GM23338 (cell line): ENCODE data around the gene DOK7. TPM values are rescaled to one million over a fixed set of nuclear protein-coding genes. Genes with fewer than 3 reads are reported as not detected.

Experiments
- ATAC-seq: fragments of 200-7000 bp; cut with Tn5 transposase; 3 replicates; pipeline ENCODE4 v1.9.1; 2020
- DNase-seq: peaks from one replicate; pipeline ENCODE4 v3.0.0-alpha.2; 2015; ENCODE audit warnings: low spot score
- H2AFZ ChIP-seq: fragments of 200-600 bp; sonication (generic); 2 replicates; pipeline ENCODE4 v1.8.0; 2016; ENCODE audit warnings: antibody characterized with exemption, mild to moderate bottlenecking, moderate library complexity
- H3F3A ChIP-seq: fragments of 200-600 bp; sonication (generic); replicated peaks from 2 replicates; pipeline ENCODE4 v1.8.0; 2017; ENCODE audit warnings: antibody characterized with exemption, mixed run types, low read depth
- H3K27ac ChIP-seq: fragments of 200-600 bp; sonication (generic); 2 replicates; pipeline ENCODE4 v1.6.1; 2016; ENCODE audit warnings: low read depth
- H3K27me3 ChIP-seq: fragments of 200-600 bp; sonication (generic); 2 replicates; pipeline ENCODE4 v1.8.0; 2016; ENCODE audit warnings: mild to moderate bottlenecking, mixed run types, moderate library complexity; ENCODE audit not compliant: insufficient read depth
- H3K36me3 ChIP-seq: fragments of 200-600 bp; sonication (generic); 2 replicates; pipeline ENCODE4 v1.8.0; 2016; ENCODE audit warnings: mild to moderate bottlenecking; ENCODE audit not compliant: insufficient read depth
- H3K4me1 ChIP-seq: fragments of 200-600 bp; sonication (generic); 2 replicates; pipeline ENCODE4 v1.8.0; 2016; ENCODE audit warnings: mild to moderate bottlenecking, moderate library complexity; ENCODE audit not compliant: insufficient read depth
- H3K4me2 ChIP-seq: fragments of 200-600 bp; sonication (generic); 2 replicates; pipeline ENCODE4 v1.7.1; 2017; ENCODE audit warnings: mixed run types
- H3K4me3 ChIP-seq: fragments of 200-600 bp; sonication (generic); 2 replicates; pipeline ENCODE4 v1.6.1; 2016; ENCODE audit warnings: mixed run types
- H3K79me2 ChIP-seq: fragments of 200-600 bp; sonication (generic); replicated peaks from 2 replicates; pipeline ENCODE4 v1.8.0; 2017; ENCODE audit warnings: mild to moderate bottlenecking; ENCODE audit not compliant: insufficient read depth
- H3K9me2 ChIP-seq: fragments of 200-600 bp; sonication (generic); 2 replicates; pipeline ENCODE4 v1.8.0; 2017; ENCODE audit not compliant: insufficient read depth
- H4K20me1 ChIP-seq: fragments of 200-600 bp; sonication (generic); replicated peaks from 2 replicates; pipeline ENCODE4 v1.8.0; 2017; ENCODE audit warnings: mild to moderate bottlenecking; ENCODE audit not compliant: insufficient read depth
- H3K27ac Mint-ChIP-seq: 2 replicates; pipeline ENCODE4 v1.8.0; 2020; ENCODE audit warnings: inconsistent platforms, mild to moderate bottlenecking, moderate library complexity, mixed read lengths
- H3K27me3 Mint-ChIP-seq: 3 replicates; pipeline ENCODE4 v1.8.0; 2022; ENCODE audit warnings: low read depth, mild to moderate bottlenecking, moderate library complexity, mixed read lengths, inconsistent platforms; ENCODE audit not compliant: insufficient read depth, poor library complexity
- H3K36me3 Mint-ChIP-seq: 3 replicates; pipeline ENCODE4 v1.8.0; 2021; ENCODE audit warnings: low read depth, mild to moderate bottlenecking, inconsistent platforms, moderate library complexity, mixed read lengths
- H3K4me1 Mint-ChIP-seq: 3 replicates; pipeline ENCODE4 v1.8.0; 2020; ENCODE audit warnings: mild to moderate bottlenecking, inconsistent platforms, mixed read lengths
- H3K4me3 Mint-ChIP-seq: 3 replicates; pipeline ENCODE4 v1.8.0; 2021; ENCODE audit warnings: moderate library complexity, mild to moderate bottlenecking, inconsistent platforms, mixed read lengths
- H3K9me3 Mint-ChIP-seq: 3 replicates; pipeline ENCODE4 v1.8.0; 2020; ENCODE audit warnings: moderate library complexity, mild to moderate bottlenecking, inconsistent platforms, mixed read lengths
- CREB1 ChIP-seq: fragments of 250-450 bp; sonication (Bioruptor Pico); IDR thresholded peaks from 2 replicates; pipeline ENCODE4 v1.5.0; 2020; ENCODE audit warnings: low read depth, mild to moderate bottlenecking, moderate library complexity
- CTCF ChIP-seq, 2 experiments: fragments of 200-600 bp in 1 of 2; sonication (generic) in 1 of 2; conservative IDR thresholded peaks; 2 replicates each; pipeline versions ENCODE4 v1.5.1 to v1.6.1; 2016 to 2017; ENCODE audit warnings: antibody characterized with exemption in 2 of 2, low read depth in 2 of 2, mild to moderate bottlenecking in 2 of 2, moderate library complexity in 1 of 2
- ETS1 ChIP-seq: IDR thresholded peaks from 2 replicates; pipeline ENCODE4 v1.6.1; 2016; ENCODE audit warnings: antibody characterized with exemption
- EZH2 ChIP-seq: fragments of 200-600 bp; sonication (generic); IDR thresholded peaks from one replicate; pipeline ENCODE4 v1.8.0; 2017; ENCODE audit warnings: antibody characterized with exemption, mild to moderate bottlenecking, low read depth; ENCODE audit not compliant: unreplicated experiment
- EZH2phosphoT487 ChIP-seq: fragments of 200-600 bp; sonication (generic); IDR thresholded peaks from one replicate; pipeline ENCODE4 v1.8.1; 2018; ENCODE audit warnings: antibody characterized with exemption; ENCODE audit not compliant: unreplicated experiment
- NANOG ChIP-seq: IDR thresholded peaks from 2 replicates; pipeline ENCODE4 v1.6.1; 2016; ENCODE audit warnings: antibody characterized with exemption, borderline replicate concordance
- POLR2AphosphoS5 ChIP-seq: IDR thresholded peaks from 2 replicates; pipeline ENCODE4 v1.6.1; 2016; ENCODE audit warnings: antibody characterized with exemption, low read depth
- STAT1 ChIP-seq: IDR thresholded peaks from one replicate; pipeline ENCODE4 v1.6.1; 2016; ENCODE audit warnings: antibody characterized with exemption; ENCODE audit not compliant: unreplicated experiment
- ZNF114 ChIP-seq: fragments of 250-450 bp; sonication (Bioruptor Pico); IDR thresholded peaks from 2 replicates; pipeline ENCODE4 v1.5.0; 2020; ENCODE audit warnings: mild to moderate bottlenecking, moderate library complexity
- ZNF331 ChIP-seq: fragments of 250-450 bp; sonication (Bioruptor Pico); IDR thresholded peaks from 2 replicates; pipeline ENCODE4 v1.5.0; 2020; ENCODE audit warnings: low read depth, mild to moderate bottlenecking, moderate library complexity
- polyA plus RNA-seq: library from polyadenylated mRNA; unstranded; fragments of >200 nt; fragmentation: Nextera tagmentation; extraction: Ambion mirVana; gene quantifications from 2 replicates; pipeline ENCODE4 v1.2.1, GENCODE V29; 2016
- total RNA-seq: library from RNA; depleted of rRNA; stranded (reverse); fragments of >200 nt; shearing (Covaris generic); gene quantifications from 2 replicates; pipeline ENCODE4 v1.2.3, GENCODE V29; 2014
- TF ChIP-seq, protein P1 (sequence below): IDR thresholded peaks from one replicate; pipeline ENCODE4 v1.6.1; 2018; ENCODE audit warnings: antibody characterized with exemption; ENCODE audit not compliant: unreplicated experiment

The DOK7 gene
- total and polyA plus RNA-seq, 2 experiments from 2014 or later, result 0.34 to 0.52 TPM

DNA sequence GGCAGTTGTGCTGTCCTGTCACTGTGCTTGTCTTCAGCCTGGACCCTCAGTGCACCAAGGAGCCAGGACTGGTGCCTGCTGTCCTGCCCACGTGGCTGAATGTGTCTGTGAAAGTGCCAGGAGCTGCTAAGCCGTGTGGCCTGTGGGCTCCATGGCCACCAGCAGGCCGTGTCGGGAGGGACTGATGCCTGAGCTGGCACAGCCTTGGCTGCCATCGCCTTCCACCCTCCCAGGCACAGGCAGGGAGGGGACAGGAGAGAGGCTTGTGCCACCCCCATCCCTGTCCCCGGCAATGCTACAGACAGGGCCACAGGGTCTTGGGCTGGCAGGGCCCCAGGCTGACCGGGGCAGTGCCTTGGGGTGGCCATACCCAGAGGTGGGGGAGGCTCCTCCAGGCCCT is 24.8 kb downstream of the DOK7 start (continued):
- TF ChIP-seq ZNF331 (no peak), ETS1 (no peak), POLR2AphosphoS5 (no peak), EZH2 (no peak), CREB1 (CRISPR knock-in tag) (no peak), ZNF114 (no peak), CTCF (conservative IDR thresholded peaks at IDR 0.05; ENCODE audit: low read depth in 2 of 2) (no peak), EZH2phosphoT487 (no peak), STAT1 (no peak), NANOG (no peak)
- TF ChIP-seq, protein P1, sequence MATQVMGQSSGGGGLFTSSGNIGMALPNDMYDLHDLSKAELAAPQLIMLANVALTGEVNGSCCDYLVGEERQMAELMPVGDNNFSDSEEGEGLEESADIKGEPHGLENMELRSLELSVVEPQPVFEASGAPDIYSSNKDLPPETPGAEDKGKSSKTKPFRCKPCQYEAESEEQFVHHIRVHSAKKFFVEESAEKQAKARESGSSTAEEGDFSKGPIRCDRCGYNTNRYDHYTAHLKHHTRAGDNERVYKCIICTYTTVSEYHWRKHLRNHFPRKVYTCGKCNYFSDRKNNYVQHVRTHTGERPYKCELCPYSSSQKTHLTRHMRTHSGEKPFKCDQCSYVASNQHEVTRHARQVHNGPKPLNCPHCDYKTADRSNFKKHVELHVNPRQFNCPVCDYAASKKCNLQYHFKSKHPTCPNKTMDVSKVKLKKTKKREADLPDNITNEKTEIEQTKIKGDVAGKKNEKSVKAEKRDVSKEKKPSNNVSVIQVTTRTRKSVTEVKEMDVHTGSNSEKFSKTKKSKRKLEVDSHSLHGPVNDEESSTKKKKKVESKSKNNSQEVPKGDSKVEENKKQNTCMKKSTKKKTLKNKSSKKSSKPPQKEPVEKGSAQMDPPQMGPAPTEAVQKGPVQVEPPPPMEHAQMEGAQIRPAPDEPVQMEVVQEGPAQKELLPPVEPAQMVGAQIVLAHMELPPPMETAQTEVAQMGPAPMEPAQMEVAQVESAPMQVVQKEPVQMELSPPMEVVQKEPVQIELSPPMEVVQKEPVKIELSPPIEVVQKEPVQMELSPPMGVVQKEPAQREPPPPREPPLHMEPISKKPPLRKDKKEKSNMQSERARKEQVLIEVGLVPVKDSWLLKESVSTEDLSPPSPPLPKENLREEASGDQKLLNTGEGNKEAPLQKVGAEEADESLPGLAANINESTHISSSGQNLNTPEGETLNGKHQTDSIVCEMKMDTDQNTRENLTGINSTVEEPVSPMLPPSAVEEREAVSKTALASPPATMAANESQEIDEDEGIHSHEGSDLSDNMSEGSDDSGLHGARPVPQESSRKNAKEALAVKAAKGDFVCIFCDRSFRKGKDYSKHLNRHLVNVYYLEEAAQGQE, result no peak

GRCh38 chr4:3488820-3489219 is 25.7 kb downstream of the DOK7 start:
- Histone ChIP-seq H3K4me2 (no peak overlapping the region), H4K20me1 (no peaks in the 10 kb centered on the region; the same call in 1 of the 2 replicates), H3F3A (no peaks in the 10 kb centered on the region), H3K36me3 (no peaks in the 10 kb centered on the region), H3K4me1 (no peaks in the 10 kb centered on the region; the same call in 1 of the 2 replicates), H3K4me3 (no peak overlapping the region), H3K27me3 (peaks cover 100% of the 10 kb centered on the region), H3K27ac (no peak overlapping the region), H2AFZ (no peak overlapping the region), H3K9me2 (no peaks in the 10 kb centered on the region), H3K79me2 (no peaks in the 10 kb centered on the region)
- Mint-ChIP-seq H3K4me3 (no peak overlapping the region), H3K27me3 (peaks cover 80% of the 10 kb centered on the region), H3K9me3 (peaks cover 4% of the 10 kb centered on the region), H3K27ac (no peak overlapping the region), H3K4me1 (peaks cover 11% of the 10 kb centered on the region), H3K36me3 (no peaks in the 10 kb centered on the region)
- ATAC-seq (no peak), DNase-seq (no peak)
- TF ChIP-seq ZNF331 (no peak), NANOG (no peak)
